ENCODE results near the gene TRIO.

The TRIO gene

GRCh38 chr5:14229181-14229580 is 86.0 kb downstream of the TRIO start:
- FAIRE-seq: no peak

- FAIRE-seq: no peak
These were observed 86.6 kb downstream of the TRIO start for GRCh38 chr5:14229734-14230133.

GRCh38 chr5:14231156-14231555 is 88.0 kb downstream of the TRIO start:
- FAIRE-seq: no peak

GRCh38 chr5:14231890-14232289 is 88.7 kb downstream of the TRIO start:
- no peak for FAIRE-seq

GRCh38 chr5:14234204-14234603 is 91.1 kb downstream of the TRIO start:
- FAIRE-seq: no peak

GRCh38 chr5:14235872-14236271 is 92.7 kb downstream of the TRIO start:
- FAIRE-seq: no peak

GRCh38 chr5:14236757-14237156 is 93.6 kb downstream of the TRIO start:
- FAIRE-seq: no peak

GRCh38 chr5:14237317-14238086 is 94.4 kb downstream of the TRIO start:
- no peak for FAIRE-seq

GRCh38 chr5:14238272-14238671 is 95.1 kb downstream of the TRIO start:
- FAIRE-seq: no peak

GRCh38 chr5:14239404-14239803 is 96.3 kb downstream of the TRIO start:
- no peak for FAIRE-seq

GRCh38 chr5:14239951-14240350 is 96.8 kb downstream of the TRIO start:
- no peak for FAIRE-seq

- no peak for FAIRE-seq
These were observed 97.2 kb downstream of the TRIO start for GRCh38 chr5:14240359-14240758.

- no peak for FAIRE-seq
These were observed 98.0 kb downstream of the TRIO start for GRCh38 chr5:14241141-14241540.

GRCh38 chr5:14242447-14242846 is 99.3 kb downstream of the TRIO start:
- FAIRE-seq: no peak

GRCh38 chr5:14242871-14243383 is 99.8 kb downstream of the TRIO start:
- FAIRE-seq: no peak

- FAIRE-seq: no peak
These were observed 100.6 kb downstream of the TRIO start for GRCh38 chr5:14243766-14244165.

- no peak for FAIRE-seq
These were observed 101.6 kb downstream of the TRIO start for GRCh38 chr5:14244721-14245120.

- FAIRE-seq: no peak
These were observed 102.2 kb downstream of the TRIO start for GRCh38 chr5:14245132-14245925.

- FAIRE-seq: no peak
These were observed 103.4 kb downstream of the TRIO start for GRCh38 chr5:14246350-14247053.

GRCh38 chr5:14247054-14247386 is 103.9 kb downstream of the TRIO start:
- FAIRE-seq: no peak

GRCh38 chr5:14249258-14250082 is 106.3 kb downstream of the TRIO start:
- FAIRE-seq: no peak

- no peak for FAIRE-seq
These were observed 107.0 kb downstream of the TRIO start for GRCh38 chr5:14250084-14250695.

Data from TTC549 (cell line).